ENCODE results near the gene SDC1. TPM values are rescaled to one million over a fixed set of nuclear protein-coding genes. Genes with fewer than 3 reads are reported as not detected.

The SDC1 gene
- total RNA-seq, 2 experiments from 2014 or later = 0.10 TPM; not detected in 1

DNA sequence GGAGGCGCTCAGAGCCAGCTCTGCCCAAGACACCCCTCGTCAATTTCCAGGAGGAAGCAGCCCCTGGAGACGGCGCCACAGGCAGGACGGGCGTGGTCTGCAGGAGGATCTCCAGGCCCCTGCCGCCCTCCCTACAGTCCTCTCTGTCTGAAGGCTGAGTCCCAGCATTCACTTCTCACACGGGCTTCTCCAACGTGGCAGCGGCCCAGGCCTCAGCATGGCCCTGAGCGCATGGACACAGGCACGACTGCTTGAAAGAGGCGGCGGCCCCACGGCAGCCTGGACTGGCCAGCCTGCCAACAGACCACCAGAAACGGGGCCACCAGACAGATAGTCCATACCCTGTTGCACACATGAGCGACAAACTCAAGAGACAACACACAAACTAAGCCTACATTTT, 23.3 kb downstream of the SDC1 start:
- POLR2A ChIA-PET = no interaction called here
- Histone ChIP-seq H2AFZ (ENCODE audit: low read length) (no peak overlapping the region), H3K9me3 (ENCODE audit: low read length) (no peaks in the 10 kb centered on the region), H3K4me2 (ENCODE audit: low read length) (no peak overlapping the region), H3K27ac (ENCODE audit: low read depth, low read length, poor library complexity, severe bottlenecking) (no peak overlapping the region), H3K79me2 (ENCODE audit: insufficient read depth, low read depth, low read length) (no peaks in the 10 kb centered on the region), H3K4me1 (ENCODE audit: insufficient read depth, low read length, poor library complexity, severe bottlenecking) (peaks cover 4% of the 10 kb centered on the region), H4K20me1 (ENCODE audit: insufficient read depth, low read length) (no peaks in the 10 kb centered on the region), H3K36me3 (ENCODE audit: insufficient read depth, low read length) (no peaks in the 10 kb centered on the region), H3K4me3 (ENCODE audit: low read depth, low read length, poor library complexity, severe bottlenecking) (no peak overlapping the region), H3K9me2 (ENCODE audit: insufficient read depth, low read length) (no peaks in the 10 kb centered on the region)
- BruUV-seq (replicated peaks) = no TSS peak
- CTCF ChIA-PET (ENCODE audit: unreplicated experiment) = no interaction called here
- TF ChIP-seq EZH2phosphoT487 (IDR thresholded peaks at IDR 0.05; ENCODE audit: borderline replicate concordance, low read depth, low read length) = no peak
- intact Hi-C loops (cut with micrococcal nuclease; ENCODE audit: unreplicated experiment) = no loop called here
- no peak for DNase-seq (ENCODE audit: low spot score)

DNA sequence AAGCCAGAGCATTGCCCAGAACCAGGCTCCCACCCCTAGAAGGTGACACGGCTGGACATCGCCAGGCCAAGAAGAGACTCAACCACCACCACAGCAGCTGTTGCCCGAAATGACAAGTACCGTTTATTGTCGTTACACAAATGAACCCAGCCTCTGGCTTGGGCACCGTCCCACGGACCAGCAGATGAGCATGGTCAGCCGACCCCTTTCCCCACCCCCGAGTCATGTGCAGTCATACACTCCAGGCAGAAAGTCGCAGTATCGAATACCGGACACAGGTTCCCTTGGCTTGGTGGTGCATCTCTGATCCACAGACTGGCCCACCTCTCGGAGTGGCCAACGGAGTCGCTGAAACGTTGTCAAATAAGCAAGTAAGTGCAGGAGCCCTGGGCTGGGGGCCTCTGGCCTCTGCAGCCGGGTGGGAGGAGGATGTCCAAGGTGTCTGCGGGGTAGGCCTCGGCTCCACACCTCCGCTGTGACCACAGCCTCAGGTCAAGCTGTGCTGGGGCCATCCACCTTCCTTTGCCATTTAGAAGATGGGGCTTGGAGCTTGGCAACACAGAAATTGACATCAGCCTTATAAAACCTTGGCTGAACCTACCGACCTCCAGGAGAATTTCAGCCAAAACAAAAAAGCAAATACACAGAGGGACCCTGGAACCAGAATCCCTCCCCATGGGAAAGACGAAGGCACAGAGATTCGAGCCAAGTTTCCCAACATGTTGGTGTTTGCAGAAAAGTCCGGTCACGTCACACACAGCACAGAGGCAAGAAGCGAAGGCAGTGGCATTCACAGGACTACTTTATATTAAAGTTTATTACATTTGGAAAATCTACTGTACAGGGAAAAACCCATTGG, 24.0 kb downstream of the SDC1 start:
- no peak for TF ChIP-seq EZH2phosphoT487 (IDR thresholded peaks at IDR 0.05; ENCODE audit: borderline replicate concordance, low read depth, low read length)
- TF ChIP-seq, protein P1, sequence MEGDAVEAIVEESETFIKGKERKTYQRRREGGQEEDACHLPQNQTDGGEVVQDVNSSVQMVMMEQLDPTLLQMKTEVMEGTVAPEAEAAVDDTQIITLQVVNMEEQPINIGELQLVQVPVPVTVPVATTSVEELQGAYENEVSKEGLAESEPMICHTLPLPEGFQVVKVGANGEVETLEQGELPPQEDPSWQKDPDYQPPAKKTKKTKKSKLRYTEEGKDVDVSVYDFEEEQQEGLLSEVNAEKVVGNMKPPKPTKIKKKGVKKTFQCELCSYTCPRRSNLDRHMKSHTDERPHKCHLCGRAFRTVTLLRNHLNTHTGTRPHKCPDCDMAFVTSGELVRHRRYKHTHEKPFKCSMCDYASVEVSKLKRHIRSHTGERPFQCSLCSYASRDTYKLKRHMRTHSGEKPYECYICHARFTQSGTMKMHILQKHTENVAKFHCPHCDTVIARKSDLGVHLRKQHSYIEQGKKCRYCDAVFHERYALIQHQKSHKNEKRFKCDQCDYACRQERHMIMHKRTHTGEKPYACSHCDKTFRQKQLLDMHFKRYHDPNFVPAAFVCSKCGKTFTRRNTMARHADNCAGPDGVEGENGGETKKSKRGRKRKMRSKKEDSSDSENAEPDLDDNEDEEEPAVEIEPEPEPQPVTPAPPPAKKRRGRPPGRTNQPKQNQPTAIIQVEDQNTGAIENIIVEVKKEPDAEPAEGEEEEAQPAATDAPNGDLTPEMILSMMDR (conservative IDR thresholded peaks at IDR 0.05; ENCODE audit: low read length) = no peak
- CTCF ChIA-PET (ENCODE audit: unreplicated experiment) = no interaction called here
- Histone ChIP-seq H2AFZ (ENCODE audit: low read length) (no peak overlapping the region), H3K9me3 (ENCODE audit: low read length) (no peaks in the 10 kb centered on the region), H4K20me1 (ENCODE audit: insufficient read depth, low read length) (no peaks in the 10 kb centered on the region), H3K4me3 (ENCODE audit: low read depth, low read length, poor library complexity, severe bottlenecking) (no peak overlapping the region), H3K4me2 (ENCODE audit: low read length) (no peak overlapping the region), H3K9me2 (ENCODE audit: insufficient read depth, low read length) (no peaks in the 10 kb centered on the region), H3K4me1 (ENCODE audit: insufficient read depth, low read length, poor library complexity, severe bottlenecking) (no peaks in the 10 kb centered on the region), H3K36me3 (ENCODE audit: insufficient read depth, low read length) (no peaks in the 10 kb centered on the region), H3K27ac (ENCODE audit: low read depth, low read length, poor library complexity, severe bottlenecking) (no peak overlapping the region), H3K79me2 (ENCODE audit: insufficient read depth, low read depth, low read length) (no peaks in the 10 kb centered on the region)
- POLR2A ChIA-PET = no interaction called here
- no peak for DNase-seq (ENCODE audit: low spot score)
- BruUV-seq (replicated peaks) = no TSS peak
- intact Hi-C loops (cut with micrococcal nuclease; ENCODE audit: unreplicated experiment) = no loop called here

DNA sequence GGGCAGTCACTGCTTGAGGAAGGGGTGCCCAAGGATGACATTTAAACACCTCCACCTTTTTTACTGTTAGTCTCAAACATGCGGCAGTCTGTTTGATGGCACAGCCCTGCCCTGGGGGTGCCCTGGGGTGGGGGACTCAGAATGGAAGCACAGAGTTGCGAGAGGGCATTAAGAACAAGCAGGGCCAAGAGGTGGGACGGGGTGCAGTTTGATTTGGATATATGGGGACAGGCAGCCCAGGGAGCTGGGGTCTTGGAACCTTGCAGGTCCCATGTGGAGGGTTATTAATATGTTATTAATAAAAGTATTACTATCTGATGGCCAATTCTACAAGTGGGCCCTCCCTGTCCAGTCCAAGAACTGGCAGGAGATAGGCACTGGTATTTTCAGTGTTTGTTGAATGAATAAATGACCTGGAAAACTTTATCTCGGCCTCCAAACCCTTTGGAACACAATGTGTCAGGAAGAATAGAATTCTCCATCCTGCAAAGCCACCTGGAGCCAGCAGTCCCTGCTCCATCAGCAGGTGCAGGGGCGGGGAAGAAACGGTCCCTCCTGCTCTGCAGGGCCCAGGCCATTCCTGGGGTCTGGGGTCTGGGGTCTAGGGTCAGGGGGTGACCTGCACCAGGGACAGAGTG, 25.2 kb downstream of the SDC1 start:
- no peak overlapping the region for H3K4me2 ChIP-seq (ENCODE audit: low read length)
- H3K4me1 ChIP-seq (ENCODE audit: insufficient read depth, low read length, poor library complexity, severe bottlenecking) = no peaks in the 10 kb centered on the region
- no peak for TF ChIP-seq EZH2phosphoT487 (IDR thresholded peaks at IDR 0.05; ENCODE audit: borderline replicate concordance, low read depth, low read length)
- TF ChIP-seq, protein P1 (conservative IDR thresholded peaks at IDR 0.05; ENCODE audit: low read length) = no peak
- ChIA-PET CTCF (ENCODE audit: unreplicated experiment) (no interaction called here), POLR2A (no interaction called here)
- no peaks in the 10 kb centered on the region for H3K9me2 ChIP-seq (ENCODE audit: insufficient read depth, low read length)
- no peaks in the 10 kb centered on the region for H3K36me3 ChIP-seq (ENCODE audit: insufficient read depth, low read length)
- H3K4me3 ChIP-seq (ENCODE audit: low read depth, low read length, poor library complexity, severe bottlenecking) = no peak overlapping the region
- no peaks in the 10 kb centered on the region for H4K20me1 ChIP-seq (ENCODE audit: insufficient read depth, low read length)
- H3K27ac ChIP-seq (ENCODE audit: low read depth, low read length, poor library complexity, severe bottlenecking) = no peak overlapping the region
- H2AFZ ChIP-seq (ENCODE audit: low read length) = no peak overlapping the region
- no peaks in the 10 kb centered on the region for H3K9me3 ChIP-seq (ENCODE audit: low read length)
- no peak for DNase-seq (ENCODE audit: low spot score)
- no TSS peak for BruUV-seq (replicated peaks)
- intact Hi-C loops (cut with micrococcal nuclease; ENCODE audit: unreplicated experiment) = no loop called here
- H3K79me2 ChIP-seq (ENCODE audit: insufficient read depth, low read depth, low read length) = no peaks in the 10 kb centered on the region
